ENCODE data around the gene SSC5D.

- TF ChIP-seq CBFB (IDR thresholded peaks at IDR 0.05; ENCODE audit: low read depth) (no peak), NKRF (conservative IDR thresholded peaks at IDR 0.05) (no peak), NBN (IDR thresholded peaks at IDR 0.05) (no peak), NR2C1 (IDR thresholded peaks at IDR 0.05) (no peak), POLR2AphosphoS5 (IDR thresholded peaks at IDR 0.05; ENCODE audit: low read length) (no peak), YBX1 (IDR thresholded peaks at IDR 0.05) (no peak)
Measured at GRCh38 chr19:55483706-55484592, 4.3 kb upstream of the SSC5D start.

All from GM12878 (cell line).